ENCODE data around the gene IRX1. TPM values are rescaled to one million over a fixed set of nuclear protein-coding genes. Genes with fewer than 3 reads are reported as not detected.

The IRX1 gene
- total RNA-seq, 3 donors from 2014 or later = not detected

GRCh38 chr5:3596261-3596825, 711 bp downstream of the IRX1 start:
- Histone ChIP-seq H3K4me3 (no peak overlapping the region), H3K36me3 (ENCODE audit: low read depth) (no peaks in the 10 kb centered on the region), H3K4me1 (ENCODE audit: low read depth) (no peaks in the 10 kb centered on the region), H3K9me3 (no peaks in the 10 kb centered on the region)
- no peak for TF ChIP-seq CTCF (IDR thresholded peaks at IDR 0.05)
- intact Hi-C loops (cut with DNase I, micrococcal nuclease) = no loop called here
- ATAC-seq (no peak), DNase-seq (no peak)

DNA sequence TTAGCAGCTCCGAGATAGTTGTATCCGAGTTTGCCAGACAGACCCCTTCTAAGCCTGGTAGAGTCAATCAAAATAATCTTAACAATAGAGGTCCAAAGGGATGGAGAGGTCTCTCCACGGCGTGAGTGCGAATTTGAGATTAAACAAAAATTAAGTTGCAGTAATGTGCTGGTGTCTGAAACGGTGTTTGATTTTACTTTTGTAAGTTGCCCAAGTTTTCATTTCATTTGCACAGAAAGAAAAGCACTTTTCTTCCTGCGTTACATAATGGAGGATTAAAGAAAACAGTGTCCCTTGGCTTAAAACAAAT, 1.2 kb downstream of the IRX1 start:
- TF ChIP-seq CTCF (IDR thresholded peaks at IDR 0.05) = no peak
- Histone ChIP-seq H3K4me1 (ENCODE audit: low read depth) (no peaks in the 10 kb centered on the region), H3K4me3 (no peak overlapping the region), H3K36me3 (ENCODE audit: low read depth) (no peaks in the 10 kb centered on the region), H3K9me3 (no peaks in the 10 kb centered on the region)
- no peak for DNase-seq
- no peak for ATAC-seq
- intact Hi-C loops (cut with DNase I, micrococcal nuclease) = no loop called here

DNA sequence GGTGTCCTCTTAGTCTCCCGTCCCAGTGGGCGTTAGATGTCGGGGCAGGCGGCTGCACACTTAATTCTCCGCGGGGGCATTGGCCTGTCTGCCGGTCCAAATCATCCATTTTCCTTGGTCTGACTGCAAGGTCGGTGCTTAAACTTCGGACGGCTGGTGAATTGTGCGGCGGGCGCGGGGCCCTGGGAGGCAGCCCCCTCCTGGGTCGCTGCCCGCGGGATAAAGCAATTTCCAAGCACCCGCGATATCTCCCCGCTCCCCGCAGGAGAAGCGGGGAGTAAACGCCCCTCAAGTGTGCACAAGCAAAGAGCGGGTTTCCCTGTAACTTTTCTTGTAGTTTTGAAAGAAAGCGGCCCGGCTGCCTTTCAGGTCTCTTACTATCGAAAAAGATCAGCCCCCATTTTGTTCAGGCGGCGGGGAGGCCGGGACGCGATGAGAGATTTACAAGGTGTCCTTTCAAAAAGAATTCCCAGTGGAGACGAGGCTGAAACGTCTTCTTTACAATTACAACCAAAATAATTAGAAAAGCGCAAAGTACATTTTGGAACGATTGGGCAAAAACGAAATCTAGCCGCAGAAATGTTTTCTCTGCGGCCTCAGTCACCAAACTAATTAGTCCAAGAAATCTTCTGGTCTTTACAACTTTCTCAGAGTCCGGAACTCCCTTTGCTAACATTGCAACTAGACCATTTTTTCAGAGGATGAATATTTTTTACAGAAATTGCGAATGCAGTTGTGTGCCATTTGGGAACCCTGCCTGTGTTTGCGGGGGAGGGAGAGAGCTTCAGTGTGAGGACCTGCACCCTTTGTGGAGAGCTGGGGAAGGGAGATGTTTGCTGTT, 1.8 kb downstream of the IRX1 start:
- intact Hi-C loops (cut with DNase I, micrococcal nuclease) = no loop called here

DNA sequence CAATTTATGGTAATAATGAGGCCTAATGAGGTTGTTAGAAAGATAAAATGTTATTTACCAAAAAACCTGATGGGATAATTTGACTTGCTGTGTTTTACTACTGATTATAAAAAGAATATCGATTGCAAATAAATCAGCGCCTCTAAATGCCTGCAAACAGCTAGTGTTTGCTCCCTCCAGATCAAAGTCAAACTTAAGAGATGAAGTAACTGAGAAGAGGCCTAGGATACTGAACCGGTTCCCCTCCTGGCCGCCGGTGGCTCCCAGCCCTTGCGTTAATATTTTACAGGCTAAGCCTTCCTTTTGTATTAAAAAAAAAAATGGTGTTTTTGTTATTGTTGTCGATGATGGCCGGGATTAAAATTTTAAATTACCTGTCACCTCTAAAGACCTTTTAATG, 2.6 kb downstream of the IRX1 start:
- no peak for TF ChIP-seq CTCF (IDR thresholded peaks at IDR 0.05)
- H3K36me3 ChIP-seq (ENCODE audit: low read depth) = no peaks in the 10 kb centered on the region
- no peaks in the 10 kb centered on the region for H3K4me1 ChIP-seq (ENCODE audit: low read depth)
- ATAC-seq = no peak
- H3K9me3 ChIP-seq = no peaks in the 10 kb centered on the region
- intact Hi-C loops (cut with DNase I, micrococcal nuclease) = no loop called here
- no peak for DNase-seq
- no peak overlapping the region for H3K4me3 ChIP-seq

More for the DNA sequence above, 1.8 kb downstream of the IRX1 start:
- TF ChIP-seq CTCF (IDR thresholded peaks at IDR 0.05) = no peak
- H3K4me3 ChIP-seq = no peak overlapping the region
- H3K4me1 ChIP-seq (ENCODE audit: low read depth) = no peaks in the 10 kb centered on the region
- no peaks in the 10 kb centered on the region for H3K9me3 ChIP-seq
- no peaks in the 10 kb centered on the region for H3K36me3 ChIP-seq (ENCODE audit: low read depth)
- ATAC-seq = no peak
- DNase-seq = no peak

GRCh38 chr5:3598769-3599211, 3.2 kb downstream of the IRX1 start:
- no peak overlapping the region for H3K4me3 ChIP-seq
- intact Hi-C loops (cut with DNase I, micrococcal nuclease) = no loop called here
- no peak for ATAC-seq
- DNase-seq = no peak
- no peaks in the 10 kb centered on the region for H3K9me3 ChIP-seq
- H3K36me3 ChIP-seq (ENCODE audit: low read depth) = no peaks in the 10 kb centered on the region
- H3K4me1 ChIP-seq (ENCODE audit: low read depth) = no peaks in the 10 kb centered on the region
- TF ChIP-seq CTCF (IDR thresholded peaks at IDR 0.05) = no peak
